K562 (cell line): Measurements from ENCODE around the gene RHEBL1. TPM values are rescaled to one million over a fixed set of nuclear protein-coding genes. Genes with fewer than 3 reads are reported as not detected.

Experiments used
- ARID2 ChIP-seq: fragments of 450-650 bp; IDR thresholded peaks from 2 replicates; pipeline ENCODE4 v1.6.1; 2017; ENCODE audit warnings: antibody characterized with exemption, mild to moderate bottlenecking
- CBX8 ChIP-seq: fragments of 200-600 bp; sonication (generic); IDR thresholded peaks from 2 replicates; pipeline ENCODE4 v1.6.1; 2012; ENCODE audit warnings: borderline replicate concordance, mixed run types, low read depth, mild to moderate bottlenecking, moderate library complexity, mixed read lengths, low read length, control low read depth, inconsistent platforms; ENCODE audit not compliant: poor library complexity, severe bottlenecking; ENCODE audit errors: extremely low read depth
- DDX20 ChIP-seq: fragments of 450-650 bp; IDR thresholded peaks from 2 replicates; pipeline ENCODE4 v1.6.1; 2016; ENCODE audit warnings: missing genetic modification characterization, low read depth, mild to moderate bottlenecking, missing compliant biosample characterization, moderate library complexity
- FOXP1 ChIP-seq: sonication (generic); formaldehyde crosslinking; IDR thresholded peaks from 2 replicates; pipeline ENCODE4 v1.8.0; 2022; ENCODE audit warnings: mild to moderate bottlenecking, missing genetic modification reagents
- GTF2E2 ChIP-seq: fragments of 200-800 bp; sonication (Bioruptor generic); IDR thresholded peaks from 2 replicates; pipeline ENCODE4 v1.6.1; 2016; ENCODE audit warnings: missing genetic modification characterization, missing compliant biosample characterization
- KDM4B ChIP-seq, 2 experiments: fragments of 450-650 bp in 1 of 2; sonication (generic) in 1 of 2; IDR thresholded peaks; 2 replicates each; pipeline ENCODE4 v1.6.1; 2016 to 2017; ENCODE audit warnings: borderline replicate concordance in 2 of 2, antibody characterized with exemption in 1 of 2, low read depth in 1 of 2, mild to moderate bottlenecking in 1 of 2
- NCOR1 ChIP-seq: fragments of 450-650 bp; IDR thresholded peaks from 2 replicates; pipeline ENCODE4 v1.6.1; 2016; ENCODE audit warnings: mild to moderate bottlenecking, moderate library complexity
- POLR2AphosphoS2 ChIP-seq: IDR thresholded peaks from 2 replicates; pipeline ENCODE4 v1.6.1; 2012; ENCODE audit warnings: low read length, improper control_type of control experiment
- RBFOX2 ChIP-seq: fragments of 200-400 bp; formaldehyde crosslinking; IDR thresholded peaks from 2 replicates; pipeline ENCODE4 v1.6.1; 2017; ENCODE audit warnings: low read depth, mild to moderate bottlenecking, low read length, moderate library complexity
- SAP30 ChIP-seq: fragments of 200-600 bp; sonication (generic); IDR thresholded peaks from 2 replicates; pipeline ENCODE4 v1.6.1; 2012; ENCODE audit warnings: borderline replicate concordance, low read depth, mild to moderate bottlenecking, moderate library complexity, low read length, control low read depth, inconsistent platforms; ENCODE audit not compliant: insufficient read depth, poor library complexity, severe bottlenecking
- TBL1XR1 ChIP-seq, 2 experiments: IDR thresholded peaks; 2 replicates each; pipeline ENCODE4 v1.6.1; 2012; ENCODE audit warnings: improper control_type of control experiment in 2 of 2, low read length in 2 of 2, mild to moderate bottlenecking in 1 of 2
- TFAP4 ChIP-seq: sonication (generic); formaldehyde crosslinking; IDR thresholded peaks from 2 replicates; pipeline ENCODE4 v1.8.0; 2022; ENCODE audit warnings: missing genetic modification reagents, mild to moderate bottlenecking, moderate library complexity, borderline replicate concordance
- THAP7 ChIP-seq: fragments of 250-450 bp; sonication (Bioruptor Pico); IDR thresholded peaks from 2 replicates; pipeline ENCODE4 v1.5.0; 2021
- THRA ChIP-seq: fragments of 450-650 bp; IDR thresholded peaks from 2 replicates; pipeline ENCODE4 v1.6.1; 2017; ENCODE audit warnings: mild to moderate bottlenecking, moderate library complexity
- U2AF2 ChIP-seq: fragments of 200-400 bp; formaldehyde crosslinking; optimal IDR thresholded peaks from 2 replicates; pipeline ENCODE3; 2017; ENCODE audit warnings: low read depth, mild to moderate bottlenecking, low read length
- ZHX1 ChIP-seq: fragments of 150-350 bp; conservative IDR thresholded peaks from 2 replicates; pipeline ENCODE4 v1.6.1; 2014; ENCODE audit warnings: low read length
- ZNF395 ChIP-seq: fragments of 200-800 bp; sonication (Bioruptor generic); IDR thresholded peaks from 2 replicates; pipeline ENCODE4 v1.6.1; 2017; ENCODE audit warnings: missing genetic modification characterization, missing compliant biosample characterization
- ZNF511 ChIP-seq: sonication (generic); formaldehyde crosslinking; IDR thresholded peaks from 2 replicates; pipeline ENCODE4 v1.8.0; 2022; ENCODE audit warnings: mild to moderate bottlenecking, missing genetic modification reagents
- polyA plus RNA-seq, 8 experiments: library from polyadenylated mRNA; depleted of rRNA in 4 of 8; stranded (reverse) in 5 of 8; unstranded in 3 of 8; fragments of >200 nt; fragmentation: Nextera tagmentation in 2 of 8; fragmentation: Illumina TruSeq in 1 of 8; extraction: Ambion mirVana in 2 of 8; extraction: Trizol in 1 of 8; gene quantifications; 2 replicates each; pipeline versions ENCODE4 v1.2.1 to v1.2.3, GENCODE V29; 2011 to 2014; ENCODE audit warnings: inconsistent platforms in 1 of 8, missing spikeins in 1 of 8
- total RNA-seq, 7 experiments: library from RNA; depleted of rRNA in 6 of 7; stranded (reverse); fragments of >200 nt in 6 of 7; fragmentation: Illumina TruSeq in 2 of 7; extraction: Trizol in 2 of 7; gene quantifications; 2 replicates each; pipeline versions ENCODE4 v1.2.1 to v1.2.3, GENCODE V29; 2011 to 2021; ENCODE audit warnings: low replicate concordance in 1 of 7

Gene RHEBL1
- total and polyA plus RNA-seq, 9 of the 15 experiments (the other 6 are each of a cell fraction or from before 2014, with no cell fraction given): 4.3 to 36.1 (median 8.2) TPM

GRCh38 chr12:49069507-49070346 is at the start of gene RHEBL1 (continued):
- TF ChIP-seq THRA: no peak
- no peak for TF ChIP-seq ZNF395 (CRISPR knock-in tag)
- peak; percentile 89 for TF ChIP-seq FOXP1 (CRISPR knock-in tag)
- no peak for TF ChIP-seq ZHX1
- TF ChIP-seq ARID2: no peak
- TF ChIP-seq NCOR1: no peak
- no peak for TF ChIP-seq POLR2AphosphoS2
- peak; percentile 88; the same call in 1 of the 2 replicates for TF ChIP-seq TFAP4 (CRISPR knock-in tag)
- TF ChIP-seq ZNF511 (CRISPR knock-in tag): no peak
- TF ChIP-seq U2AF2: no peak
- no peak for TF ChIP-seq GTF2E2 (tag)
- no peak for TF ChIP-seq DDX20 (tag)
- peak; percentile 93 for TF ChIP-seq RBFOX2
- TF ChIP-seq TBL1XR1 (IDR thresholded peaks at IDR 0.05; ENCODE audit: low read length in 2 of 2): no peak; a peak in 1 of 4 replicates
- no peak for TF ChIP-seq CBX8
- TF ChIP-seq THAP7 (CRISPR knock-in tag): no peak
- peak in 1 of 2 experiments; percentile 45; a peak in 1 of 4 replicates for TF ChIP-seq KDM4B (IDR thresholded peaks at IDR 0.05; ENCODE audit: borderline replicate concordance in 2 of 2, low read depth in 1 of 2)
- TF ChIP-seq SAP30: peak; percentile 92
